Prostate gland (tissue), 2 donors: ENCODE results near the gene ITM2C.

Experiments used
- CTCF ChIP-seq, 4 experiments: fragments of 200-600 bp in 2 of 4; fragments of 450-650 bp in 2 of 4; sonication (generic) in 2 of 4; IDR thresholded peaks; 1 replicate in 3 of 4; 2 replicates in 1 of 4; pipeline ENCODE4 v1.5.1; 2016 to 2019; ENCODE audit warnings: antibody characterized with exemption in 4 of 4, mild to moderate bottlenecking in 2 of 4, moderate library complexity in 2 of 4
- POLR2A ChIP-seq: fragments of 450-650 bp; IDR thresholded peaks from one replicate; pipeline ENCODE4 v1.6.1; 2016; ENCODE audit warnings: antibody characterized with exemption, mild to moderate bottlenecking

GRCh38 chr2:230925879-230926765 lies 61.4 kb downstream of the ITM2C start:
- TF ChIP-seq CTCF (IDR thresholded peaks at IDR 0.05) (no peak), POLR2A (no peak)
